SK-N-MC (cell line): Measurements from ENCODE around the gene STX17.

ENCODE experiments used
- DNase-seq: peaks from one replicate; pipeline ENCODE4 v3.0.0-alpha.2; 2011; ENCODE audit warnings: low read depth, low spot score
- H3K27ac ChIP-seq: fragments of 200-600 bp; sonication (generic); 2 replicates; pipeline ENCODE4 v1.5.1; 2016; ENCODE audit warnings: mixed run types
- H3K36me3 ChIP-seq: fragments of 200-600 bp; sonication (generic); 2 replicates; pipeline ENCODE4 v1.6.1; 2017; ENCODE audit warnings: antibody characterized with exemption, low read length, mixed read lengths; ENCODE audit not compliant: insufficient read depth
- H3K4me3 ChIP-seq: fragments of 200-600 bp; sonication (generic); 2 replicates; pipeline ENCODE4 v1.5.1; 2016
- H3K9ac ChIP-seq: fragments of 200-600 bp; sonication (generic); 2 replicates; pipeline ENCODE4 v1.8.0; 2017; ENCODE audit warnings: mixed run types, mixed read lengths; ENCODE audit not compliant: insufficient read length
- H3K9me3 ChIP-seq: fragments of 200-600 bp; sonication (generic); 2 replicates; pipeline ENCODE4 v1.6.1; 2017; ENCODE audit warnings: low read depth, mild to moderate bottlenecking, antibody characterized with exemption, low read length, moderate library complexity, mixed read lengths
- EZH2 ChIP-seq: fragments of 200-600 bp; sonication (generic); IDR thresholded peaks from one replicate; pipeline ENCODE4 v1.6.1; 2017; ENCODE audit warnings: antibody characterized with exemption
- FOXP2 ChIP-seq: optimal IDR thresholded peaks from 2 replicates; pipeline ENCODE3; 2011; ENCODE audit warnings: mild to moderate bottlenecking, moderate library complexity; ENCODE audit not compliant: insufficient read depth; ENCODE audit errors: extremely low read length, control extremely low read depth
- POLR2AphosphoS5 ChIP-seq: IDR thresholded peaks from 2 replicates; pipeline ENCODE4 v1.6.1; 2012; ENCODE audit warnings: mild to moderate bottlenecking, low read depth, low read length, borderline replicate concordance

STX17 gene

GRCh38 chr9:99948896-99949295, 42.4 kb downstream of the STX17 start:
- Histone ChIP-seq H3K36me3 (peaks cover 21% of the 10 kb centered on the region), H3K27ac (no peak overlapping the region), H3K4me3 (no peak overlapping the region), H3K9me3 (no peaks in the 10 kb centered on the region), H3K9ac (no peak overlapping the region)
- no peak for TF ChIP-seq FOXP2
- TF ChIP-seq EZH2, result no peak
- TF ChIP-seq POLR2AphosphoS5, result no peak
- no peak for DNase-seq

- no peak for DNase-seq
- no peak overlapping the region for H3K4me3 ChIP-seq
- peaks cover 21% of the 10 kb centered on the region for H3K36me3 ChIP-seq
- H3K9me3 ChIP-seq, result no peaks in the 10 kb centered on the region
- no peak for TF ChIP-seq POLR2AphosphoS5
- no peak for TF ChIP-seq EZH2
- no peak for TF ChIP-seq FOXP2
- no peak overlapping the region for H3K9ac ChIP-seq
- no peak overlapping the region for H3K27ac ChIP-seq
These were observed 47.5 kb downstream of the STX17 start for GRCh38 chr9:99953861-99954507.

- Histone ChIP-seq H3K9me3 (no peaks in the 10 kb centered on the region), H3K4me3 (no peak overlapping the region), H3K27ac (peak overlapping the region; percentile 20; the same call in 1 of the 2 replicates), H3K9ac (no peak overlapping the region), H3K36me3 (peaks cover 21% of the 10 kb centered on the region)
- no peak for DNase-seq
- TF ChIP-seq POLR2AphosphoS5 (no peak), EZH2 (no peak), FOXP2 (no peak)
These were observed 48.4 kb downstream of the STX17 start for GRCh38 chr9:99954819-99955218.

GRCh38 chr9:99955606-99956005, 49.2 kb downstream of the STX17 start:
- Histone ChIP-seq H3K36me3 (peaks cover 21% of the 10 kb centered on the region), H3K27ac (no peak overlapping the region), H3K4me3 (no peak overlapping the region), H3K9me3 (no peaks in the 10 kb centered on the region), H3K9ac (no peak overlapping the region)
- DNase-seq, result no peak
- TF ChIP-seq EZH2 (no peak), FOXP2 (no peak), POLR2AphosphoS5 (no peak)

- Histone ChIP-seq H3K27ac (no peak overlapping the region), H3K9me3 (no peaks in the 10 kb centered on the region), H3K9ac (no peak overlapping the region), H3K4me3 (no peak overlapping the region), H3K36me3 (no peaks in the 10 kb centered on the region)
- TF ChIP-seq FOXP2, result no peak
- no peak for DNase-seq
These were observed 56.3 kb downstream of the STX17 start for GRCh38 chr9:99962680-99963261.

- no peak for TF ChIP-seq FOXP2
- no peak for TF ChIP-seq EZH2
- TF ChIP-seq POLR2AphosphoS5, result no peak
- no peak overlapping the region for H3K9ac ChIP-seq
- no peak for DNase-seq
- no peak overlapping the region for H3K4me3 ChIP-seq
- no peak overlapping the region for H3K27ac ChIP-seq
- no peaks in the 10 kb centered on the region for H3K9me3 ChIP-seq
- H3K36me3 ChIP-seq, result no peaks in the 10 kb centered on the region
These were observed 57.9 kb downstream of the STX17 start for GRCh38 chr9:99964336-99964735.

GRCh38 chr9:99966001-99966400, 59.5 kb downstream of the STX17 start:
- Histone ChIP-seq H3K36me3 (no peaks in the 10 kb centered on the region; the same call in 1 of the 2 replicates), H3K27ac (no peak overlapping the region), H3K9ac (no peak overlapping the region), H3K9me3 (no peaks in the 10 kb centered on the region), H3K4me3 (no peak overlapping the region)
- DNase-seq, result no peak
- TF ChIP-seq POLR2AphosphoS5 (no peak), FOXP2 (no peak), EZH2 (no peak)

GRCh38 chr9:99966716-99967115, 60.3 kb downstream of the STX17 start:
- no peak for TF ChIP-seq POLR2AphosphoS5
- TF ChIP-seq FOXP2, result no peak
- no peak for TF ChIP-seq EZH2
- H3K27ac ChIP-seq, result no peak overlapping the region
- no peaks in the 10 kb centered on the region; the same call in 1 of the 2 replicates for H3K36me3 ChIP-seq
- no peaks in the 10 kb centered on the region for H3K9me3 ChIP-seq
- H3K4me3 ChIP-seq, result no peak overlapping the region
- H3K9ac ChIP-seq, result no peak overlapping the region
- no peak for DNase-seq

- DNase-seq, result no peak
- Histone ChIP-seq H3K4me3 (no peak overlapping the region), H3K36me3 (no peaks in the 10 kb centered on the region; the same call in 1 of the 2 replicates), H3K9me3 (no peaks in the 10 kb centered on the region), H3K9ac (no peak overlapping the region), H3K27ac (no peak overlapping the region)
- no peak for TF ChIP-seq POLR2AphosphoS5
These were observed 61.0 kb downstream of the STX17 start for GRCh38 chr9:99967457-99967856.
